GM18499 (cell line): ENCODE data around the gene DGKQ.

Experiments used
- ATAC-seq: cut with Tn5 transposase; IDR thresholded peaks from one replicate; pipeline ENCODE4 v1.9.1; 2021; ENCODE audit warnings: moderate number of reproducible peaks; ENCODE audit not compliant: insufficient read depth, unreplicated experiment

The DGKQ gene

GRCh38 chr4:964346-965025 lies 8.9 kb downstream of the DGKQ start:
- ATAC-seq = no peak

- no peak for ATAC-seq
These were observed 9.8 kb downstream of the DGKQ start for GRCh38 chr4:963276-964225.

- ATAC-seq = no peak
These were observed 10.8 kb downstream of the DGKQ start for GRCh38 chr4:962231-963208.

DNA sequence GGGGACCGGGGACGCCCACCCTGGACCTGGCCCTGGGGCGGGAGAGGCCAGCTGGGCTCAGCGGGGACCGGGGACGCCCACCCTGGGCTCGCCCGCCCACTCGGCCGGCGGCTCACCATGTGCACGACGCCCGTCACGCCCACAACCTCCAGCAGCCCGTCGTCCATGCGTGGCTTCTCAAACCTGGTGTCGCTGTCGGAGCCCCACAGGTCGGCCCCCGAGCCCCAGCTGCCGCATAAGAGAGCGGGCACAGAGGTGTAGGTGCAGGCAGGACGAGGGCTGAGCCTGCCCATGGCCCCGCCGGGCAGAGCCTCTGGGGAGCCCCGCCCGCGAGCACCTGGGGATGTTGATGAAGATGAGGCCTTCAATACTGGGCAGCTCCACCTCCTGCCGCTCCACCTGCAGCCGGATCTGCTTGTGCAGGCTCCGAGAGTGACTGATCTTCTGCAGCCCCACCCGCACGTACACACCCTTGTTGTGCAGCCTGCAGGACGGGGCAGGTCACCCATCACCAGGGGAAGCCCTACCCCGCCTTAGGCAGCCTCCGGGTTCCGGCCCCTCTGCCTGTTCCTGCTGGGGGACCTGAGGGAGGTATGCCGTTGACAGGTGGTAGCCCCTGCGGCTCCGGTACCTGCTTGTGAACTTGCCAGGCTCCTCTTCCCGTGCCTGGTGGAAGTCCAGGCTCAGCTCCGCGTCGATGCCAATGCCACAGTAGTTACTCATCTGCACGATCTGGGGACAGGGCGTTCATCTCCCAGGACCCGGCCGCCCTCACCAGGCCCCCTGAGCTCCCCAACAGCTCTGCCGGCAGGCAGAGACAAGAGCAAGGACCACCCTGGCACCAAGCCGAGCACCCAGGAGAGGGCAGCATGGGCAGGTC lies 11.8 kb downstream of the DGKQ start:
- no peak for ATAC-seq

- no peak for ATAC-seq
These were observed 12.6 kb downstream of the DGKQ start for GRCh38 chr4:960636-961350.

- no peak for ATAC-seq
These were observed 13.2 kb downstream of the DGKQ start for GRCh38 chr4:960140-960635.

DNA sequence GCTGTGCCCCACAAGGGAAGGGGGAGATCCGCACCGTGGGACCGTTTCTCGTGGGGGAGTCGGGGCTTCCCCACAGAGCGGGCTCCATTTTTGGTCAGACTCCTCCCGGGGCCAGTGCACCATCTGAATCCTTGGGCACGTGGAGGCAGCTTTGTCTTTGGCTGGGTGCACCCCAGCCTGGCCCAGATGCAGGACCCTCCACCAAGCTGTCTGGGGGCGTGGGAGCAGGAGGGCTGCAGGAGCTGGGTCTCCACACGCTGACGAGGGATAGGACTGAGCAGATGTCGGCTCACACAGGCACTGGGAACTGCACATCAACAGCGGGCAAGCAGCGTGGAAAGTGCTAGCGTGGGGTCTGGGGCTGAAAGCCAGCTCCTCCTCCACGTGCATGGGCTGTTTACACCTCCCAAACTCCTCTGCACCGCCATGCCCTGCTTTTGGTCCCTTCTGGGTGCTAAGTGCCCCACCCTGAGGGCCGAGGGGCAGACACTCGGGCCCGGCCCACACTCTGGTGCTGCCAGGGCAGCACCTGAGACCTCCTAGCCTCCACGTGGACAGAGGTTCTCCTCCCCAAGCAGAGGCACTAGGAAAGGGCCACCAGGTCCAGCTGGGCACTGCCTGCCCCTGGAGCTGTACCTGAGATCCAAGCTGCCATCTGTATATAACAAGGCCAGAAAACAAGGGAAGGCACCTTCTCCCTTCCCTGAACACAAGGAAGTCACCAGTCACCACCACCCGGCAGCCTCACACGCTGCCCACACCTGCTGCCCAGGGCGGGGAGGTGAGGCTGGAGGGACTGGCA lies 13.8 kb downstream of the DGKQ start:
- ATAC-seq = no peak

DNA sequence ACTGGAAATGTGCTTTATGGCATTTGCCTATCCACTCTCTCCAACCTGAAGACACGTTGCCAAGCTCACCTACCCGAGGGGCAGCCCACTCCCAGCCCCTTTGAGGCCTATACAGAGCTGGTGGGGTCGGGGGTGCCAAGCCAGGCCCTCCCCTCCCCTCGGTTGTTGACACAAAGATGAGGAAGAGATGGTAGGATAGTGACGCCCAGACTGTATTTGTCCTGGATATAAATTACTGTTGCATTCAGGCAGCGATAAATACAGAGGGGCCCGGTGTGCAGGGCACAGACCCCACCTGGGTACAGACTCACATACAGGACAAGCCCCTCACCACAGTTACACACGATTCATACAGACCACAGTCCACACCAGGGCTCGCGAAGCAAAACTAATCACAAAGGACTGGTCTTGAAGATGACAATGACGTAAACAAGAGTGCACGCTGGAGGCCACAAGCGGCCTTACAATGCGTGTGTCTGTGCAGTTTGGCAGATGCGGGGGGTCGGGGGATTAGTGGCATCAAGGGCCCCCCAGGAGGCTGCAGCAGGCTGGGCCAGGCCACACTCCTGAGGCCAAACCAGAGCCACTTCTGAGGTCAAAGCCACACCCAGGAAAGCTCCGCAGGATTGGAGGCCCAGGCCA lies 14.6 kb downstream of the DGKQ start:
- no peak for ATAC-seq

- no peak for ATAC-seq
These were observed 15.1 kb downstream of the DGKQ start for GRCh38 chr4:958314-958665.

DNA sequence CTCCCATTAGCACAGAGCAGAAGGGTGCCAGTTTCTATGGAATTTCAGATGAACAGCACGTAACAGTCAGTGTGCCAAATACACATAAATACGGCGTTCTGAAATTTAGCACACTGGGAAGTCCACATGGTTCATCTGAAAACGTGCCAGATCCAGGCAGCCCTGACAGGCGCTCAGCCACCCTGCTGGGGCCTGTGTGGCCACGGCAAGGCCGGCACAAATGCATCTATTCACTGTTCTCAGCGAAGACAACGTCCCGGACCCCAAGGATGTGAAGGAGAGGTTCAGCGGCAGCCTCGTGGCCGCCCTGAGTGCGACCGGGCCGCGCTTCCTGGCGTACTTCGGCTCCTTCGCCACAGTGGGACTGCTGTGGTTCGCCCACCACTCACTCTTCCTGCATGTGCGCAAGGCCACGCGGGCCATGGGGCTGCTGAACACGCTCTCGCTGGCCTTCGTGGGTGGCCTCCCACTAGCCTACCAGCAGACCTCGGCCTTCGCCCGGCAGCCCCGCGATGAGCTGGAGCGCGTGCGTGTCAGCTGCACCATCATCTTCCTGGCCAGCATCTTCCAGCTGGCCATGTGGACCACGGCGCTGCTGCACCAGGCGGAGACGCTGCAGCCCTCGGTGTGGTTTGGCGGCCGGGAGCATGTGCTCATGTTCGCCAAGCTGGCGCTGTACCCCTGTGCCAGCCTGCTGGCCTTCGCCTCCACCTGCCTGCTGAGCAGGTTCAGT lies 15.6 kb downstream of the DGKQ start:
- no peak for ATAC-seq

DNA sequence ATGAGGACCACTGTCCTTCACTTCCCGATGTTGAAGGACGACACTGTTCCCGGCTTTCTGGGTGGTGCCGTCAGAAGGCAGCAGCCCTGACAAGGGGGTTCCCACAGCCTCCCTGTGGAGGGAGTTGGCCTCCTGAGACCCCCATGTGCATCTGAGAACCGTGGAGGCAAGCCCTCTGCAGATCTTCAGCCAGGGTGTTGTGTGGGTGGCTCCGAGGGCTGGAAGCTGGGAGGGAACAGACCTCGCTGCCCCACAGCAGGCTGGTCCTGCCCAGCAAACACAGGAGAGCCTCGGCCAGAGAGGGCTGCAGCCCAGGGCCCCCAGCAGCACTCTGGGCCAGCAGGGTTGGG lies 16.2 kb downstream of the DGKQ start:
- no peak for ATAC-seq

- no peak for ATAC-seq
These were observed 16.7 kb downstream of the DGKQ start for GRCh38 chr4:956531-957230.

- ATAC-seq = no peak
These were observed 17.4 kb downstream of the DGKQ start for GRCh38 chr4:955931-956381.

DNA sequence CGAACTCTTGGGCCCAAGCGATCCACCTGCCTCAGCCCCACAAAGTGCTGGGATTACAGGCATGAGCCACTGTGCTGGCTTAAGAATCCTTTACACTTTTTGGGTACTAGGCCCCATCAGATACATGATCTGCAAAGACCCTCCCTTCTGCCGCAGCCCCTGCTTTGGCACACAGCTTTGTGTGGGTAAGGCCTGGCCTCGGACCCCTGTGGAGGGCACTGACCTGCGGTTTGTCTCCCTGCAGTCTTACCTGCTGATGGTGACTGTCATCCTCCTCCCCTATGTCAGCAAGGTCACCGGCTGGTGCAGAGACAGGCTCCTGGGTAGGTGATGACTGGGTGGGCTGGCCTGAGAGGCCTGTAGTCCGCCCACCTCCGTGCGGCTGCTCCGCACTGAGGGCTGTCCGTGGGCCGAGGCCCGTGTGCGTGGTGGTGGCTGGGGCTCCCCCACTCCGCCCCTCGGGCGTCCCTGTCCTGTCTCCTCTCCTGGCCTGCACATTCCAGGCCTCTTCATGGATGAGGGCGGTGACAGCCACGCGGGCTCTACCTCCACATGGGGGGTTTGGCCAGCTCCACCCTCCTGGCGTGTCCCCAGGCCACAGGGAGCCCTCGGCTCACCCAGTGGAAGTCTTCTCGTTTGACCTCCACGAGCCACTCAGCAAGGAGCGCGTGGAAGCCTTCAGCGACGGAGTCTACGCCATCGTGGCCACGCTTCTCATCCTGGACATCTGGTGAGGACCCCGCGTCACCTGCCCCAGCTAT lies 18.0 kb downstream of the DGKQ start:
- ATAC-seq = no peak

- ATAC-seq = no peak
These were observed 19.0 kb downstream of the DGKQ start for GRCh38 chr4:954211-955020.
